Putamen (tissue), 1 donor: ENCODE measurements around the gene LCN1.
"Not testable (repeated sequence)": the region's sequence is repeated elsewhere in the genome, so short reads cannot be mapped to it uniquely, and the experiment has no call there.

ENCODE experiments used
- DNase-seq: peaks from one replicate; pipeline ENCODE4 v3.0.0-alpha.2; 2016; ENCODE audit warnings: low spot score

LCN1 gene

GRCh38 chr9:135546792-135547617, 25.8 kb downstream of the LCN1 start:
- not testable (repeated sequence) for DNase-seq

- no peak for DNase-seq
Observed at GRCh38 chr9:135547756-135548736, 26.8 kb downstream of the LCN1 start.

GRCh38 chr9:135549478-135550343, 28.5 kb downstream of the LCN1 start:
- DNase-seq, result not testable (repeated sequence)

GRCh38 chr9:135550344-135550918, 29.2 kb downstream of the LCN1 start:
- DNase-seq, result no peak

- DNase-seq, result no peak
Observed at GRCh38 chr9:135551031-135551430, 29.8 kb downstream of the LCN1 start.

GRCh38 chr9:135551456-135551855, 30.2 kb downstream of the LCN1 start:
- no peak for DNase-seq

GRCh38 chr9:135552021-135552697, 30.9 kb downstream of the LCN1 start:
- DNase-seq, result no peak

GRCh38 chr9:135552698-135553171, 31.5 kb downstream of the LCN1 start:
- DNase-seq, result no peak

- no peak for DNase-seq
Observed at GRCh38 chr9:135554718-135555117, 33.5 kb downstream of the LCN1 start.

- DNase-seq, result no peak
Observed at GRCh38 chr9:135555203-135555602, 34.0 kb downstream of the LCN1 start.

GRCh38 chr9:135555910-135556309, 34.7 kb downstream of the LCN1 start:
- no peak for DNase-seq

- DNase-seq, result no peak
Observed at GRCh38 chr9:135559606-135560005, 38.4 kb downstream of the LCN1 start.

- no peak for DNase-seq
Observed at GRCh38 chr9:135561391-135562234, 40.4 kb downstream of the LCN1 start, which contains the start of gene PAEP. PAEP (plus strand) TSS chr9:135561756.

- DNase-seq, result no peak
Observed at GRCh38 chr9:135562235-135562745, 41.0 kb downstream of the LCN1 start.

- no peak for DNase-seq
Observed at GRCh38 chr9:135563039-135563476, 41.8 kb downstream of the LCN1 start.

GRCh38 chr9:135563858-135564257, 42.6 kb downstream of the LCN1 start:
- no peak for DNase-seq

GRCh38 chr9:135565141-135565628, 43.9 kb downstream of the LCN1 start:
- no peak for DNase-seq

- no peak for DNase-seq
Observed at GRCh38 chr9:135565636-135566035, 44.4 kb downstream of the LCN1 start.

- DNase-seq, result no peak
Observed at GRCh38 chr9:135566552-135566951, 45.3 kb downstream of the LCN1 start.
